GM12864 (cell line): ENCODE results near the gene KDM4B.

Experiments
- DNase-seq: peaks from one replicate; pipeline ENCODE4 v3.0.0-alpha.2; 2011; ENCODE audit warnings: low read depth
- H3K4me3 ChIP-seq: 2 replicates; pipeline ENCODE4 v1.5.1; 2011; ENCODE audit warnings: mild to moderate bottlenecking, low read depth, low read length, control low read depth
- TF ChIP-seq, protein P1 (sequence below): IDR thresholded peaks from 2 replicates; pipeline ENCODE4 v1.5.1; 2011; ENCODE audit warnings: low read depth, mild to moderate bottlenecking, moderate library complexity, low read length, control low read depth, inconsistent platforms; ENCODE audit errors: missing control alignments

Gene KDM4B

DNA sequence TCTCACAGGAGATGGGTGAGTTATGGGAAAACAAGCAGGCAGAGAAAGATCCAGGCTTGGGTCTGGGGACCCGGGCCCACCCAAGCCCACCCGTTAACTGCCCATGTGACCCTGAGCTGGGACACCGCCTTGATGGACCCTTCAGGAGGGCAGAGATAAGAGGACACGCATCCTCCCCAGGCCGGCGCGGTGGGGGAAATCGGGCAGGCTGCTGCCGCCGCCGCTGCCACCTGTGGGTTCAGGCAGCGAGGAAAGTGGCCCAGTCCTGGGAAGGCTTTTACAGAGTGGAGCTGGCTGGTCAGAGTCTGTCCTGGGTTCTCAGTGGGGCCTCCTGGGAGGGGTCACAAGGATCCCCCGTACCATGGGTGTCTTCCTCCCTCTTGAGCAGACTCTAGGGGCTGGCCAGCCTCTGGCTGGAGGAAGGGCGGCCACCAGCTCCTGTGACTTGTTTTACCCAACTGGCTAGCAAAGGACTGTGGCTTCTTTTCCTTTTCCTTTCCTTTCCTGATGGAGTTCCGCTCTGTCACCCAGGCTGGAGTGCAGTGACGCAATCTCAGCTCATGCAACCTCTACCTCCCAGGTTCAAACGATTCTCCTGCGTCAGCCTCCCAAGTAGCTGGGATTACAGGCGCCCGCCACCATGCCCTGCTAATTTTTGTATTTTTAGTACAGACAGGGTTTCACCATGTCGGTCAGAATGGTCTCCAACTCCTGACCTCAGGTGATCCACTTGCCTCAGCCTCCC is 155.4 kb downstream of the KDM4B start:
- TF ChIP-seq, protein P1, sequence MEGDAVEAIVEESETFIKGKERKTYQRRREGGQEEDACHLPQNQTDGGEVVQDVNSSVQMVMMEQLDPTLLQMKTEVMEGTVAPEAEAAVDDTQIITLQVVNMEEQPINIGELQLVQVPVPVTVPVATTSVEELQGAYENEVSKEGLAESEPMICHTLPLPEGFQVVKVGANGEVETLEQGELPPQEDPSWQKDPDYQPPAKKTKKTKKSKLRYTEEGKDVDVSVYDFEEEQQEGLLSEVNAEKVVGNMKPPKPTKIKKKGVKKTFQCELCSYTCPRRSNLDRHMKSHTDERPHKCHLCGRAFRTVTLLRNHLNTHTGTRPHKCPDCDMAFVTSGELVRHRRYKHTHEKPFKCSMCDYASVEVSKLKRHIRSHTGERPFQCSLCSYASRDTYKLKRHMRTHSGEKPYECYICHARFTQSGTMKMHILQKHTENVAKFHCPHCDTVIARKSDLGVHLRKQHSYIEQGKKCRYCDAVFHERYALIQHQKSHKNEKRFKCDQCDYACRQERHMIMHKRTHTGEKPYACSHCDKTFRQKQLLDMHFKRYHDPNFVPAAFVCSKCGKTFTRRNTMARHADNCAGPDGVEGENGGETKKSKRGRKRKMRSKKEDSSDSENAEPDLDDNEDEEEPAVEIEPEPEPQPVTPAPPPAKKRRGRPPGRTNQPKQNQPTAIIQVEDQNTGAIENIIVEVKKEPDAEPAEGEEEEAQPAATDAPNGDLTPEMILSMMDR: no peak
- H3K4me3 ChIP-seq: no peak overlapping the region
- DNase-seq: no peak

DNA sequence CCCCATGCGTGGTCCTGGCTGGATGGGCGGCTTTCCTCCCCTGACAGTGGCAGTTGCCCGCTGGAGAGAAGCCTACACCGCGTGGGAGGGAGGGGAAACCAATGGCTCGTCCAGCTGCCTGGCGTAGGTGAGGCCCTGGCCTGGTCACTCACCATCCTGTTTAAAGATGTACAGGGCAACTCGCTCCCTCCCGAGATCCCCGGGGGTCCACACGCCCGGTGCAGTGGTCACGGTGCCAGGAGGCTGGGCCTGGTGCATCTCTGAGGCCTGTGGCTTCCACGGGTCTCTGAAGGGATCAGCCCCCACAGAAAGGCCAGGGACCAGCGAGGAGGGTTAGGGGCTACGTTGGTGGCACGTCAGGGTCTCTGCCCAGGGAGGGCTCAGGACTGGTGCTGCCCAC is 156.5 kb downstream of the KDM4B start:
- TF ChIP-seq, protein P1: no peak
- no peak overlapping the region for H3K4me3 ChIP-seq
- DNase-seq: no peak

DNA sequence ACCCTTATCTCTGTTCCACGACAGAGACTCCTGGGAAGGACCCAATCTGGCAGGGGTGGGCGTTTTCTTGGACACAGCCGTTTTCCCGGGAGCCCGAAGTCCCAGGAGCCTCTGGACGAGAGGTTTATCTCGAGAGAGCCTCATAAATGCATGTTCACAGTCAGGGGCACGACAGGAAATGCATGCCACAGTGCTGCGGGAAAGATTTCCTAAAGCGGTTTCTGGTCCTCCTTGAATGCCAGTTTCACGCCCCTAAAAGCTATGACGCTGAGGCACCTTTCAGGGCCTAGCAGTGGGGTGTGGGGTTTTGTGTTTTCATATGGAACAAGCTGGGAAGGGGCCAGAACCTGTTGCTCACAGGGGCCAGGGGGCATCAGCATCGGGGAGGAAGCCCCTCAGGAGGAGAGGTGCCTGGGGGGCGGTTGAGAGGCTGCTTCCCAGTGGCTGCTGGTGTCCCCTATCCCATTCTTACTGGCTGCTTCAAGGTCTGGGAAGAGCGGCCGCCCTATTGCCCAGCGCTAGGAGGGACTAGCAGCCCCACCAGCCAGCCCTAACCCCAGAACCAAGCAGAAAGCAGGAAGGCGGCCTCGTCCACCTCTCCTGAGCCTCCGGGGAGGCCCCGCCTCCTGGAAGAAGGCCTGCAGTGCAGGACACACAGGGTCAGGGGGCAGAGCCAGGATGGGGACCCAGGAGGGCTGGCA is 157.0 kb downstream of the KDM4B start:
- TF ChIP-seq, protein P1: no peak
- DNase-seq: no peak
- H3K4me3 ChIP-seq: no peak overlapping the region

DNA sequence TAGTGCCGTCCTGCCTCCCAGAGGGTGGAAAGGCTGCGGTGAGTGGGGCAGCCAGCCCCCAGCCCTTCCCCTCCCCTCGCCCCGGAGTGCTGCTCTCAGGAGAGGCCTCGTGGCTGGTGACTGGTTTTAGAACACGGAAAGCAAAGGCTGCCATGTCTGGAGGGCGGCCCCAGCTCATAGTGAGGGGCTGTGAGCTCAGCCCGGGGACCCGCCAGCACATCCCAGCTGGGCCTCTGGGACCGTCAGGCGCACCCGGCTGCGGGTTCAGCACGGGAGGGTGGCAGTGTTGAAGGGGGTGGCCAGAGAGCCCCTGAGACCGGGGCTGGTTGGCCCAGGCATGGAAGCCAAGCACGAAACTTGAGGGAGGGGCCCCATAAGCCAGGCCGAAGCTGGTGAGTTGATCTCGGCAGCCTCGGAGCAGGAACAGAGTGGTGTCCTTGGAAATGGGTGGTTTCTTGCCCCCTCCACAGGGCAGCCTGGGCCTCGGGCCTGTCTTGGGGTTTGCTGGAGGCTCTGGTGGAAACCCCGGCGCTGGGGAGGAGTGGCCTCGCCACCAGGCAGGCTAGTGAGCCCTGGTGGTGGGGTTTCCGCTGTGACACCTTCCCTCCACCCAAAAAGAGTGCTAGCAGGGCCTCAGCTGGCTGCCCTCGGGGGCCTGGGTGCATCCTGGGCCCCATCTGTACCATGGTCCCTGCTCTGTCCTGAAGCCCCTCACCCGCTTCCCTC is 157.7 kb downstream of the KDM4B start:
- TF ChIP-seq, protein P1: no peak
- DNase-seq: no peak
- H3K4me3 ChIP-seq: no peak overlapping the region

DNA sequence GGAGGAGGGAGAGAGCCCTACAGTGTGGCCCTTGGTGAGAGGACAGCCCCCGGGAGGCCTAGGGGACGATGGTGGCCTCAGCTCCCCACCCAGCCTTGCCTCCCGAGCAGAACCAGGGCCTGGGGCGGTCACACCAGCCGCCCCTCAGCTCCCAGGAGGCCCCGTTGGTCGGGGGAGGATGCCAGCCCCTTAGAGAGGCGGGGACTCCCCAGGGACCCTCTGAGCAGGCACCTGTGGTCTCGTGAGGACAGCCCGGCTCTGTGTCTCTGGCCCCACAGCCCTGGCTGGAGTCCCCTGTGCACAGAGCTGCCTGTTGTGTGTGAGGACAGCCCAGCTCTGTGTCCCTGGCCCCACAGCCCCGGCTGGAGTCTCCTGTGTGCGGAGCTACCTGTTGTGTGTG is 158.8 kb downstream of the KDM4B start:
- TF ChIP-seq, protein P1: no peak
- no peak overlapping the region for H3K4me3 ChIP-seq
- no peak for DNase-seq

DNA sequence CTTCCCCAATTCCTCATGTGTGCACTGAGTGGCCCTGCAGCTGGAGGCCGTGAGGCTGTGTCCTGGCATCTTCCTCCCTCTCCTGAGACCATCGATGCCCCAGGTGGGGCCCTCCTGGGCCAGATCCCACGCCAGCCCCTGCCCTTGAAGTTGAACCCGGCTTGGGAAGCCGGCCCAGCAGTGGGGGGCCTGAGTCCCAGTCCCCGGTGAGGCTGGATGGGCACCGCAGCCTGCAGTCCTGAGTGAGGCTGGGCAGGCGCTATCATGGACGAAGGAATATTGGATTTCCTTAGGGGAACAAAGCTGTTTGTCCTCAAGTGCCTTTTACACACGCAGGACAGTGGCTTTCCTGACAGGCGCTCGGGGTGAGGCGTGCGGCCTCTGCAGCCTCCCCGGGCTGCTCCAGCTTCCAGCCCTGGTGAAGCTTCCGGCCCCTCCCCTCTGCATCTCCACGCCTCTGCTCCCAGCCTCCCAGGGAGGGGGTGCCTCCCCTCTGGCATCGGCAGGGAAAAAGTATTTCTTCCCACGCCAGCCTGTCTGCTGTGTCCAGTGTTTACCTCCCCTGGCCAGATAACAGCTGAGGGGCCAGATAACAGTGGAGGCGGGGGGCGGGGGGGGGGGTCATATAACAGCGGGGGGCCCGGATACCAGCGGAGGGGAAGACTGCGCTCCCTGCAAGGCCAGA is 159.5 kb downstream of the KDM4B start:
- H3K4me3 ChIP-seq: no peak overlapping the region
- TF ChIP-seq, protein P1: no peak
- DNase-seq: no peak
